Testis (tissue), 3 donors: Measurements from ENCODE around the gene ITGB8. TPM values are rescaled to one million over a fixed set of nuclear protein-coding genes. Genes with fewer than 3 reads are reported as not detected.

Experiments
- DNase-seq: peaks from one replicate; pipeline ENCODE4 v3.0.0-alpha.2; 2019
- H3K27ac ChIP-seq, 2 donors: fragments of 200-600 bp; sonication (generic); one replicate each; pipeline ENCODE4 v1.5.1; 2019
- H3K27me3 ChIP-seq: fragments of 200-600 bp; sonication (generic); one replicate; pipeline ENCODE4 v1.5.1; 2019
- H3K36me3 ChIP-seq: fragments of 200-600 bp; sonication (generic); one replicate; pipeline ENCODE4 v1.5.1; 2017; ENCODE audit warnings: low read depth; ENCODE audit errors: missing control alignments
- H3K4me1 ChIP-seq: fragments of 200-600 bp; sonication (generic); one replicate; pipeline ENCODE4 v1.5.1; 2019
- H3K4me3 ChIP-seq, 2 donors: fragments of 200-600 bp; sonication (generic); one replicate each; pipeline ENCODE4 v1.5.1; 2017 to 2019
- H3K9me3 ChIP-seq: fragments of 200-600 bp; sonication (generic); one replicate; pipeline ENCODE4 v1.5.1; 2017
- POLR2A ChIP-seq: fragments of 450-650 bp; IDR thresholded peaks from one replicate; pipeline ENCODE4 v1.6.1; 2017; ENCODE audit warnings: antibody characterized with exemption, mild to moderate bottlenecking, moderate library complexity
- WGBS, 2 donors: methylation state at CpG; one replicate each; pipeline ENCODE4 v1.1.5; 2018; 5-methylcytosine and 5-hydroxymethylcytosine counted together
- intact Hi-C: fragments of 100-400 bp; cut with DNase I; formaldehyde crosslinking; loops from one replicate; pipeline ENCODE4 v1.15.1; 2023; ENCODE audit warnings: low total_unique reads
- polyA plus RNA-seq: library from polyadenylated mRNA; stranded (reverse); fragments of 350-450 nt; fragmentation: Illumina TruSeq; extraction: RNeasy Lipid Tissue Mini Kit (QIAGEN cat#74804); gene quantifications from one replicate; pipeline ENCODE4 v1.2.3, GENCODE V29; 2014; ENCODE audit warnings: low read depth, low replicate concordance; ENCODE audit not compliant: insufficient read depth
- total RNA-seq, 2 donors: library from RNA; depleted of rRNA; stranded (reverse); fragments of >200 nt; gene quantifications; one replicate each; pipeline ENCODE4 v1.2.3, GENCODE V29; 2016
- TF ChIP-seq, protein P1 (sequence below), 3 experiments: fragments of 450-650 bp in 2 of 3; fragments of 200-600 bp in 1 of 3; sonication (generic) in 1 of 3; IDR thresholded peaks; one replicate each; pipeline ENCODE4 v1.5.1; 2016 to 2019; ENCODE audit warnings: antibody characterized with exemption in 3 of 3, mild to moderate bottlenecking in 2 of 3, moderate library complexity in 1 of 3

The ITGB8 gene
- total and polyA plus RNA-seq, 3 donors from 2014 or later, result 9.5 to 111 (median 104) TPM

GRCh38 chr7:20293336-20293735, 37.4 kb upstream of the ITGB8 start:
- Histone ChIP-seq H3K27ac (no peak overlapping the region), H3K36me3 (no peaks in the 10 kb centered on the region), H3K4me3 (no peak overlapping the region), H3K9me3 (no peaks in the 10 kb centered on the region), H3K4me1 (no peaks in the 10 kb centered on the region), H3K27me3 (no peaks in the 10 kb centered on the region)
- no peak for DNase-seq
- 79 to 94% methylated on average over 3 of the region's 3 CpGs for WGBS, 2 donors
- TF ChIP-seq, protein P1, sequence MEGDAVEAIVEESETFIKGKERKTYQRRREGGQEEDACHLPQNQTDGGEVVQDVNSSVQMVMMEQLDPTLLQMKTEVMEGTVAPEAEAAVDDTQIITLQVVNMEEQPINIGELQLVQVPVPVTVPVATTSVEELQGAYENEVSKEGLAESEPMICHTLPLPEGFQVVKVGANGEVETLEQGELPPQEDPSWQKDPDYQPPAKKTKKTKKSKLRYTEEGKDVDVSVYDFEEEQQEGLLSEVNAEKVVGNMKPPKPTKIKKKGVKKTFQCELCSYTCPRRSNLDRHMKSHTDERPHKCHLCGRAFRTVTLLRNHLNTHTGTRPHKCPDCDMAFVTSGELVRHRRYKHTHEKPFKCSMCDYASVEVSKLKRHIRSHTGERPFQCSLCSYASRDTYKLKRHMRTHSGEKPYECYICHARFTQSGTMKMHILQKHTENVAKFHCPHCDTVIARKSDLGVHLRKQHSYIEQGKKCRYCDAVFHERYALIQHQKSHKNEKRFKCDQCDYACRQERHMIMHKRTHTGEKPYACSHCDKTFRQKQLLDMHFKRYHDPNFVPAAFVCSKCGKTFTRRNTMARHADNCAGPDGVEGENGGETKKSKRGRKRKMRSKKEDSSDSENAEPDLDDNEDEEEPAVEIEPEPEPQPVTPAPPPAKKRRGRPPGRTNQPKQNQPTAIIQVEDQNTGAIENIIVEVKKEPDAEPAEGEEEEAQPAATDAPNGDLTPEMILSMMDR (IDR thresholded peaks at IDR 0.05), result no peak
- no peak for TF ChIP-seq POLR2A
- intact Hi-C loops, result no loop called here

DNA sequence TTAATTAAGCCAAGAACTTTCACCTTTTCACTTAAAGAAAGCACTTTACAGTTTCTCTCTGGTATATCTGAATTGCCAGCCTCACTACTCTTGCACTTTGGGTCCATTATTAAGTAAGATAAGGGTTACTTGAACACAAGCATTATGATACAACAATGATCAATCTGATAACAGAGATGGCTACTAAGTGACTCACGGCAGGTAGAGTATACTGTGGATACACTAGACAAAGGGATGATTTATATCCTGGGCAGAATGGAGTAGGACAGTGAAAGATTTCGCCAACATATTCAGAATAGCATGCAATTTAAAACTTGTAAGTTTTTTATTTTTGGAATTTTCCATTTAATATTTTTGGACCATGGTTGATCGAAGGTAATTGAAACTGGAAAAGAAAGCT, 34.3 kb upstream of the ITGB8 start:
- Histone ChIP-seq H3K4me1 (no peaks in the 10 kb centered on the region), H3K9me3 (no peaks in the 10 kb centered on the region), H3K36me3 (no peaks in the 10 kb centered on the region), H3K4me3 (no peak overlapping the region), H3K27ac (no peak overlapping the region), H3K27me3 (no peaks in the 10 kb centered on the region)
- TF ChIP-seq, protein P1 (IDR thresholded peaks at IDR 0.05), result no peak
- TF ChIP-seq POLR2A, result no peak
- no peak for DNase-seq
- intact Hi-C loops, result no loop called here
- WGBS, 2 donors, result 80% methylated on average over 3 of the region's 3 CpGs

DNA sequence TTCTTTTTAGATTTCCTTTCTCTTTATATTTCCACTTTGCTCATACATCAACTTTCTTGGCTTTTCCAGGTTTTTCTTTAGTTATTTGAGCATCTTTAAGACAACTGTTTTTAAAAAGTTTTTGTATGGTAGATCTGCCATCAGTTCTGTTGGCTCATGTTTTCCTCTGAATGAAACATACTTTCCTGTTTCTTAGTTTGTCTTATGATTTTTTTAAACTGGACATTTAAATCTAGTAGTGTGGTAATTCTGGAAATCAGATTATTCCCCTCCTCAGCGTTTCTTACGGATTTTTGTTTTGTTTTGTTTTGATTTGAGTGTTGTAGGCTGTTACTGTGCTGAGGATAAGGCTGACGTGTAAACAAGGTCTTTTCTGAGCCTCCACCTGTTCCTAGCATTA, 33.8 kb upstream of the ITGB8 start:
- intact Hi-C loops, result no loop called here
- TF ChIP-seq, protein P1 (IDR thresholded peaks at IDR 0.05), result no peak
- TF ChIP-seq POLR2A, result no peak
- H3K4me1 ChIP-seq, result no peaks in the 10 kb centered on the region
- no peak overlapping the region for H3K4me3 ChIP-seq
- no peaks in the 10 kb centered on the region for H3K27me3 ChIP-seq
- H3K9me3 ChIP-seq, result no peaks in the 10 kb centered on the region
- no peaks in the 10 kb centered on the region for H3K36me3 ChIP-seq
- no peak overlapping the region for H3K27ac ChIP-seq
- no peak for DNase-seq
- WGBS, 2 donors, result 50 to 52% methylated on average over 3 of the region's 3 CpGs

- TF ChIP-seq, protein P1 (IDR thresholded peaks at IDR 0.05), result no peak
- no peak for TF ChIP-seq POLR2A
- intact Hi-C loops, result no loop called here
- Histone ChIP-seq H3K9me3 (no peaks in the 10 kb centered on the region), H3K4me3 (no peak overlapping the region), H3K4me1 (peaks cover 4% of the 10 kb centered on the region), H3K27me3 (no peaks in the 10 kb centered on the region), H3K27ac (no peak overlapping the region), H3K36me3 (no peaks in the 10 kb centered on the region)
- no peak for DNase-seq
- WGBS, 2 donors, result 92 to 95% methylated on average over 1 of the region's 1 CpG
These were observed 32.2 kb upstream of the ITGB8 start for GRCh38 chr7:20298486-20298901.

DNA sequence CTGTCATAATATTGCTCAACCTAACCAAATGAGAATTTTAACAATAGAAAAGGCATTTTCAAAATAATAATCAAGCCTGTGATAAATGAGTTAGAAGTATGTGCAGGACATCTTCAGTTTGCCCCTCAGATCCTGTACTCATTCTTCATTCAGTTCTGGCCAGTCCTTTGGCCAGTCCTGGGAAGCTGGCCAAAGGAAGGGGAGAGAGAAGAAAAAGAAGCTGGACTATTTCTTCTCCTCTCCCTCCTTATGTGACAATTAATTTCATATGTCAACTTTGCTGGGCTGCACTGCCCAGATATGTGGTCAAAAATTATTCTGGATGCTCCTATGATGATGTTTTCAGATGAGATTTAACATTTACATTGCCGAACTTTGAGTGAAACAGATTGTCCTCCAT, 31.6 kb upstream of the ITGB8 start:
- no peak for DNase-seq
- H3K9me3 ChIP-seq, result no peaks in the 10 kb centered on the region
- WGBS, 2 donors, result 91 to 100% methylated on average over 1 of the region's 1 CpG
- intact Hi-C loops, result no loop called here
- peaks cover 4% of the 10 kb centered on the region for H3K4me1 ChIP-seq
- TF ChIP-seq, protein P1 (IDR thresholded peaks at IDR 0.05), result no peak
- no peak for TF ChIP-seq POLR2A
- no peak overlapping the region for H3K4me3 ChIP-seq
- H3K27me3 ChIP-seq, result no peaks in the 10 kb centered on the region
- no peak overlapping the region for H3K27ac ChIP-seq
- no peaks in the 10 kb centered on the region for H3K36me3 ChIP-seq
